Smooth muscle cell (in vitro differentiated cells): Measurements from ENCODE around the gene LIME1. TPM values are rescaled to one million over a fixed set of nuclear protein-coding genes. Genes with fewer than 3 reads are reported as not detected.

Experiments used
- DNase-seq: peaks from one replicate; lab custom pipeline; 2025; ENCODE audit not compliant: unreplicated experiment; lab: John Stamatoyannopoulos, UW
- H2AFZ ChIP-seq: fragments of 200-600 bp; sonication (generic); 2 replicates; pipeline ENCODE4 v1.6.0; 2016; ENCODE audit warnings: antibody characterized with exemption, low read depth, mild to moderate bottlenecking
- H3F3A ChIP-seq: fragments of 200-600 bp; sonication (generic); 2 replicates; pipeline ENCODE4 v1.6.0; 2017; ENCODE audit warnings: antibody characterized with exemption, low read depth
- H3K27ac ChIP-seq: fragments of 200-600 bp; sonication (generic); 2 replicates; pipeline ENCODE4 v1.5.1; 2016; ENCODE audit warnings: low read depth, mild to moderate bottlenecking
- H3K27me3 ChIP-seq: fragments of 200-600 bp; sonication (generic); 2 replicates; pipeline ENCODE4 v1.6.1; 2016; ENCODE audit warnings: low read depth, mild to moderate bottlenecking
- H3K36me3 ChIP-seq: fragments of 200-600 bp; sonication (generic); 2 replicates; pipeline ENCODE4 v1.5.1; 2016; ENCODE audit warnings: low read depth
- H3K4me1 ChIP-seq: fragments of 200-600 bp; sonication (generic); 2 replicates; pipeline ENCODE4 v1.5.1; 2016; ENCODE audit warnings: low read depth
- H3K4me2 ChIP-seq: fragments of 200-600 bp; sonication (generic); 2 replicates; pipeline ENCODE4 v1.6.0; 2016; ENCODE audit warnings: mild to moderate bottlenecking
- H3K4me3 ChIP-seq: fragments of 200-600 bp; sonication (generic); 2 replicates; pipeline ENCODE4 v1.5.1; 2016; ENCODE audit warnings: mild to moderate bottlenecking
- H3K79me2 ChIP-seq: fragments of 200-600 bp; sonication (generic); 2 replicates; pipeline ENCODE4 v1.6.0; 2016; ENCODE audit warnings: low read depth, mild to moderate bottlenecking
- H3K9ac ChIP-seq: fragments of 200-600 bp; sonication (generic); 2 replicates; pipeline ENCODE4 v1.6.0; 2016; ENCODE audit warnings: low read depth
- H3K9me3 ChIP-seq: fragments of 200-600 bp; sonication (generic); replicated peaks from 2 replicates; pipeline ENCODE4 v1.5.1; 2016; ENCODE audit warnings: low read depth
- H4K20me1 ChIP-seq: fragments of 200-600 bp; sonication (generic); 2 replicates; pipeline ENCODE4 v1.6.0; 2016; ENCODE audit warnings: low read depth
- CTCF ChIP-seq: fragments of 200-600 bp; sonication (generic); IDR thresholded peaks from 2 replicates; pipeline ENCODE4 v1.5.1; 2017; ENCODE audit warnings: borderline replicate concordance, mild to moderate bottlenecking, antibody characterized with exemption; ENCODE audit not compliant: insufficient read depth, poor library complexity, severe bottlenecking
- WGBS: methylation state at CpG from one replicate; pipeline ENCODE4 v1.1.7; 2016; ENCODE audit warnings: low lambda C conversion rate; 5-methylcytosine and 5-hydroxymethylcytosine counted together
- polyA plus RNA-seq: library from polyadenylated mRNA; unstranded; fragments of >200 nt; fragmentation: Nextera tagmentation; extraction: Ambion mirVana; gene quantifications from 2 replicates; pipeline ENCODE4 v1.2.1, GENCODE V29; 2016
- total RNA-seq: library from RNA; depleted of rRNA; stranded (reverse); fragments of >200 nt; gene quantifications from 2 replicates; pipeline ENCODE4 v1.2.3, GENCODE V29; 2014

LIME1 gene
- total and polyA plus RNA-seq, 2 experiments from 2014 or later, result 6.9 to 7.2 TPM

- no peak overlapping the region for H3K27ac ChIP-seq
- H3K36me3 ChIP-seq, result no peaks in the 10 kb centered on the region
- no peak for DNase-seq
- H3F3A ChIP-seq, result peaks cover 10% of the 10 kb centered on the region
- no peak overlapping the region for H3K9ac ChIP-seq
- no peak overlapping the region for H3K4me3 ChIP-seq
- H4K20me1 ChIP-seq, result peaks cover 1% of the 10 kb centered on the region
- H3K27me3 ChIP-seq, result no peaks in the 10 kb centered on the region
- H3K9me3 ChIP-seq, result no peaks in the 10 kb centered on the region
- no peaks in the 10 kb centered on the region for H3K4me1 ChIP-seq
- no peak for TF ChIP-seq CTCF
- WGBS, result 96% methylated on average over 35 of the region's 47 CpGs
- H3K4me2 ChIP-seq, result no peak overlapping the region
- no peaks in the 10 kb centered on the region for H3K79me2 ChIP-seq
- H2AFZ ChIP-seq, result no peak overlapping the region
These were observed 10.4 kb downstream of the LIME1 start for GRCh38 chr20:63746751-63747315.

DNA sequence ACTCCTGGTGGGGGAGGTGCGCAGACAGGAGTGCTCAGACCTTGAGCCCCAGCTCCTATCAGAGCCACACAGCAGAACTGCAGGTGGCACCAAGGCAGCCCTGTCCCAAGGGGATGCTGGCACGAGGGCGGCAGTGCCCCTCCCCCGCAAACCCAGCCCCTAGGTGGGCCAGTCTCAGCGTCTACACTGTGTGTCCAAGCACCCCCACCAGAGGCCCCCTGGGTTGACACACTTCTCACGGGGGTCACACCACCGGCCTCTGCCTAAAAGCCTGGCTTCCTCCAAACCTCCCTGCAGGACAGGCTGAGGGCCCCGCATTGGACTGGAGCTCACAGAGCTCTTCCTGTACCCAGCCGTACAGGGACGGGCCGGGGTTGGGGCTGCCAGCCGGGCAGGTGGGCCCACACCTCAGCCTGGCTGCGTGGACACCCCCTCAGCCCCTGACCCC, 11.2 kb downstream of the LIME1 start:
- DNase-seq, result no peak
- 93% methylated on average over 9 of the region's 13 CpGs for WGBS
- Histone ChIP-seq H2AFZ (no peak overlapping the region), H3K79me2 (no peaks in the 10 kb centered on the region), H3K9ac (no peak overlapping the region), H3K4me1 (no peaks in the 10 kb centered on the region), H3K36me3 (no peaks in the 10 kb centered on the region), H4K20me1 (no peaks in the 10 kb centered on the region), H3F3A (peaks cover 10% of the 10 kb centered on the region), H3K4me3 (no peak overlapping the region), H3K9me3 (no peaks in the 10 kb centered on the region), H3K4me2 (no peak overlapping the region), H3K27ac (no peak overlapping the region), H3K27me3 (no peaks in the 10 kb centered on the region)
- no peak for TF ChIP-seq CTCF

DNA sequence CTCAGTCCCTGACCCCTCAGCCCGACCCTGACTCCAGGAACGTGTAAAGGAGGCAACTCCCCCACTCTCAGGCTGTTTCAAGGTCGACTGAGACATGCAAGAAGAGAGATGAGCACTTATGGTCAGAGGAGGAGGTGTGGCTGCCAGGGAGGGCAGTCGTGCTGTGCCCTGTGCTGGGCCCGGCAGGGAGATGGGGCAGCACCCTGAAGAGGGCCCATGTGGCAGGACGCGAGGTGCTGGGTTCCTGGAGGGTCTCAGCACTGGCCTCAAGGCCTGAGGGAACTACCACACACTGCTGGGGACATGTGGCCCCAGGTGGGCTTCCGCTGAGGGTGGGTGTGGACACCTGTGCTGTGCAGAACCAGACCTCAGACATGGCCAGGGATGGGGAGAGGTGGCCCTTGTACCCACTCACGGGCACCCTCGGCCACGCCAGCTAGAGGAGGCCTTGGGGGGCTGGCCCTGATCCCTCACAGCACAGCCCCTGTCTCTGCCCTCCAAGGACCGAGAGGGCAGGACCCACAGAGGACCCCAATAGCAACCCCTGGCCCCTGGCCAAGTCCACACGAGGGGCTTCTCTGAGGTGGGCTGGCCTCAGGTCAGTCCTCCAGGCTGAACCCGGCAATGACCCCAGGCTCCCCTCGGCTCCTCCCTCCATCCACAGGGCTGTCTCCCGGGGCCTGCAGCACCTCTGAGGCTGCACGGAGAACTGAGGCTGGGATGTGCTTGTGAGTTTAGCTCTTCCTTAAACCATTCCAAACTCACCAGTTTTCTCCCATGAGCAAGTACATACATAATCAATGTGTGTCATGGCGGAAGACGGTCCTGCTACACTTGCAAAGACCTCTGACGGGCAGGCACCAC, 11.8 kb downstream of the LIME1 start:
- H4K20me1 ChIP-seq, result no peaks in the 10 kb centered on the region
- no peaks in the 10 kb centered on the region for H3K36me3 ChIP-seq
- H3K27me3 ChIP-seq, result no peaks in the 10 kb centered on the region
- H3K4me3 ChIP-seq, result no peak overlapping the region
- H3F3A ChIP-seq, result peaks cover 7% of the 10 kb centered on the region
- H3K27ac ChIP-seq, result no peak overlapping the region
- no peak overlapping the region for H3K9ac ChIP-seq
- H3K4me1 ChIP-seq, result no peaks in the 10 kb centered on the region
- no peaks in the 10 kb centered on the region for H3K9me3 ChIP-seq
- no peak for TF ChIP-seq CTCF
- 87% methylated on average over 19 of the region's 20 CpGs for WGBS
- H3K79me2 ChIP-seq, result no peaks in the 10 kb centered on the region
- H2AFZ ChIP-seq, result no peak overlapping the region
- no peak for DNase-seq
- no peak overlapping the region for H3K4me2 ChIP-seq

- no peaks in the 10 kb centered on the region for H3K79me2 ChIP-seq
- TF ChIP-seq CTCF, result no peak
- H3K9me3 ChIP-seq, result no peaks in the 10 kb centered on the region
- H3K4me2 ChIP-seq, result no peak overlapping the region
- no peaks in the 10 kb centered on the region for H3K4me1 ChIP-seq
- H3F3A ChIP-seq, result peaks cover 3% of the 10 kb centered on the region
- H3K9ac ChIP-seq, result no peak overlapping the region
- no peaks in the 10 kb centered on the region for H3K36me3 ChIP-seq
- no peaks in the 10 kb centered on the region for H4K20me1 ChIP-seq
- no peaks in the 10 kb centered on the region for H3K27me3 ChIP-seq
- H2AFZ ChIP-seq, result no peak overlapping the region
- no peak overlapping the region for H3K4me3 ChIP-seq
- WGBS, result 85% methylated on average over 11 of the region's 11 CpGs
- H3K27ac ChIP-seq, result no peak overlapping the region
- no peak for DNase-seq
These were observed 12.4 kb downstream of the LIME1 start for GRCh38 chr20:63748934-63749270.
